ENCODE data around the gene KLHL26. TPM values are rescaled to one million over a fixed set of nuclear protein-coding genes. Genes with fewer than 3 reads are reported as not detected.

The KLHL26 gene
- total and polyA plus RNA-seq, 9 of the 15 experiments (the other 6 are each of a cell fraction or from before 2014, with no cell fraction given), result 0.13 to 13.3 (median 1.4) TPM

GRCh38 chr19:18700501-18701249 is 63.8 kb downstream of the KLHL26 start (continued):
- TF ChIP-seq EZH2 (IDR thresholded peaks at IDR 0.05; ENCODE audit: borderline replicate concordance, low read depth, low read length) (no peak), IFI16 (CRISPR knock-in tag; IDR thresholded peaks at IDR 0.05) (no peak), PHB (CRISPR knock-in tag; IDR thresholded peaks at IDR 0.05) (no peak), U2AF1 (optimal IDR thresholded peaks at IDR 0.05; ENCODE audit: low read depth, low read length) (no peak), KDM1A (IDR thresholded peaks at IDR 0.05) (peak; percentile 85 to 87), RNF219 (CRISPR knock-in tag; IDR thresholded peaks at IDR 0.05) (no peak), PYGO2 (tag; IDR thresholded peaks at IDR 0.05) (no peak), MNT (conservative IDR thresholded peaks at IDR 0.05) (peak in 1 of 2 experiments; percentile 52; a peak in 2 of 4 replicates), CREM (IDR thresholded peaks at IDR 0.05; ENCODE audit: low read depth) (peak; percentile 33; the same call in 1 of the 2 replicates), RREB1 (CRISPR knock-in tag; IDR thresholded peaks at IDR 0.05) (no peak), TGIF2 (CRISPR knock-in tag; IDR thresholded peaks at IDR 0.05) (no peak), CC2D1A (IDR thresholded peaks at IDR 0.05) (no peak), ZNF232 (CRISPR knock-in tag; IDR thresholded peaks at IDR 0.05) (no peak), RCOR1 (IDR thresholded peaks at IDR 0.05; ENCODE audit: borderline replicate concordance in 1 of 2, low read depth in 2 of 2, low read length in 2 of 2) (peak in 1 of 2 experiments; percentile 90; a peak in 2 of 4 replicates), ZNF274 (IDR thresholded peaks at IDR 0.05; ENCODE audit: borderline replicate concordance, low read depth, low read length) (no peak), TRIM25 (IDR thresholded peaks at IDR 0.05; ENCODE audit: borderline replicate concordance) (no peak)
